Measurements from ENCODE around the gene TREML2.

The TREML2 gene

DNA sequence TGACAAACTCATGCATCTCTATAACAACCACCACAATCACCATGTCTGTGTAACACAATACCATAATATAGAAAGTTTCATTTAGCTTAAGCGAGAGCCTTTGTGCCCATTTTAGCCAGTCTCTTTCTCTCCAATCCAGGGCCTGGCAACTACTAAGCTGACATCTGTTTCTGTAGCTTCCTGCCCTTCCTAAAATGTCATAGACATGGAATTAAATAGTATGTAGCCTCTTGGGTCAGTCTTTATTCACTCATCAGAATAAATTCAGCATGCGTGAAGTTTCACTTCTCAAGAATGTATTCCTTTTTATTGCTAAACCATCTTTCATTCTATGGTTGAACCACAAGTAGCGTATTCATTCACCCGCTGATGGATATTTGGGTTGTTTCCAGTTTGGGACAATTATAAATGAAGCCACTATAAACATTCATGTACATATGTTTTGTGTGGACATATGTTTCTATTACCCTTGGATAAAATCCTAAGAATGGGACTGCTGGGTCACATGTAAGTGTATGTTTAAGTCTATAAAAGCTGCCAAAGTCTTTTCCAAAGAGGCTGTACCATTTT lies 36.3 kb downstream of the TREML2 start:
- 91% methylated on average over 1 of the region's 4 CpGs for WGBS
- no peak overlapping the region for H2BK5ac ChIP-seq (ENCODE audit: low read depth, low read length, poor library complexity, severe bottlenecking)
- H3K18ac ChIP-seq (ENCODE audit: low read depth in 1 of 2, low read length in 2 of 2) = no peak overlapping the region

DNA sequence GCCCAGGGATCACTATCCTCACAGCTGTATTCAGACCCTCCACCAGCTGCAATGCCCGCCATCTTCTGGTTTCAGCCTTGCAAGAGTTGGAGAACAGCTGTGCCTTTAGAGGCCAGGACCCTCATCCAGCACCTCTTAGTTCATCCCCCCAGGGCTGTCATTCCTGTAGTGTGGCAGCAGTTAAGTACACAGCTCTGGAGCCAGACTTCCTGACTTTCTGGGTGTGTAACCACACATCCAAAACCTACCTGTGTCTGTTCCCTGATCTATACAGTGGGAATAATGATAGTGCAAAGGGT lies 37.6 kb downstream of the TREML2 start:
- H2BK12ac ChIP-seq (ENCODE audit: low read length in 2 of 2) = no peak overlapping the region
- no peak for DNase-seq
- no peak overlapping the region for H4K8ac ChIP-seq (ENCODE audit: low read length)
- H3K4ac ChIP-seq (ENCODE audit: low read depth in 1 of 2, low read length in 2 of 2) = no peak overlapping the region
- no peak overlapping the region for H2AK5ac ChIP-seq (ENCODE audit: low read length, severe bottlenecking)
- no peak overlapping the region for H3K9ac ChIP-seq (ENCODE audit: low read length)
- H3K4me3 ChIP-seq (ENCODE audit: insufficient read depth in 1 of 2, low read depth in 1 of 2, low read length in 2 of 2) = no peak overlapping the region
- H2BK15ac ChIP-seq (ENCODE audit: low read depth, poor library complexity, severe bottlenecking) = no peak overlapping the region
- no peak overlapping the region for H3K27ac ChIP-seq (ENCODE audit: low read length, poor library complexity, severe bottlenecking)
- no peak overlapping the region for H3K23ac ChIP-seq (ENCODE audit: low read length in 2 of 2)
- no peak overlapping the region for H2BK5ac ChIP-seq (ENCODE audit: low read depth, low read length, poor library complexity, severe bottlenecking)
- no peak overlapping the region for H3K18ac ChIP-seq (ENCODE audit: low read depth in 1 of 2, low read length in 2 of 2)
- no peak overlapping the region for H2BK120ac ChIP-seq (ENCODE audit: low read depth, low read length)
- no peaks in the 10 kb centered on the region for H3K36me3 ChIP-seq (ENCODE audit: control insufficient read depth in 1 of 2, insufficient read depth in 2 of 2, low read depth in 1 of 2, low read length in 2 of 2)
- H4K91ac ChIP-seq (ENCODE audit: low read length) = no peak overlapping the region
- H3K14ac ChIP-seq (ENCODE audit: low read length in 2 of 2) = no peak overlapping the region
- no peaks in the 10 kb centered on the region for H3K79me1 ChIP-seq (replicated peaks; ENCODE audit: low read length, poor library complexity, severe bottlenecking)
- peaks cover 14 to 28% of the 10 kb centered on the region in 2 experiments for H3K27me3 ChIP-seq (ENCODE audit: control insufficient read depth in 1 of 2, insufficient read depth in 1 of 2, low read length in 2 of 2)
- H2AFZ ChIP-seq (ENCODE audit: low read depth, low read length) = no peak overlapping the region
- H3K4me2 ChIP-seq (ENCODE audit: low read length, poor library complexity, severe bottlenecking) = no peak overlapping the region
- WGBS = 80% methylated on average over 1 of the region's 1 CpG
- H3K9me3 ChIP-seq (ENCODE audit: control insufficient read depth, low read length) = no peaks in the 10 kb centered on the region
- H3K4me1 ChIP-seq (ENCODE audit: control insufficient read depth, insufficient read depth, low read depth, low read length) = peaks cover 2% of the 10 kb centered on the region

More for the DNA sequence above, 36.3 kb downstream of the TREML2 start:
- Histone ChIP-seq H3K14ac (ENCODE audit: low read length in 2 of 2) (no peak overlapping the region), H4K8ac (ENCODE audit: low read length) (no peak overlapping the region), H3K9ac (ENCODE audit: low read length) (no peak overlapping the region), H3K79me1 (replicated peaks; ENCODE audit: low read length, poor library complexity, severe bottlenecking) (no peaks in the 10 kb centered on the region), H3K27ac (ENCODE audit: low read length, poor library complexity, severe bottlenecking) (no peak overlapping the region), H3K4me1 (ENCODE audit: control insufficient read depth, insufficient read depth, low read depth, low read length) (peaks cover 2% of the 10 kb centered on the region), H3K4ac (ENCODE audit: low read depth in 1 of 2, low read length in 2 of 2) (no peak overlapping the region), H2AFZ (ENCODE audit: low read depth, low read length) (no peak overlapping the region), H2BK120ac (ENCODE audit: low read depth, low read length) (no peak overlapping the region), H3K27me3 (ENCODE audit: control insufficient read depth in 1 of 2, insufficient read depth in 1 of 2, low read length in 2 of 2) (peaks cover 14 to 18% of the 10 kb centered on the region in 2 experiments), H2BK15ac (ENCODE audit: low read depth, poor library complexity, severe bottlenecking) (no peak overlapping the region), H3K36me3 (ENCODE audit: control insufficient read depth in 1 of 2, insufficient read depth in 2 of 2, low read depth in 1 of 2, low read length in 2 of 2) (no peaks in the 10 kb centered on the region), H2AK5ac (ENCODE audit: low read length, severe bottlenecking) (no peak overlapping the region), H3K4me3 (ENCODE audit: insufficient read depth in 1 of 2, low read depth in 1 of 2, low read length in 2 of 2) (no peak overlapping the region), H3K9me3 (ENCODE audit: control insufficient read depth, low read length) (no peaks in the 10 kb centered on the region), H3K4me2 (ENCODE audit: low read length, poor library complexity, severe bottlenecking) (no peak overlapping the region), H4K91ac (ENCODE audit: low read length) (no peak overlapping the region), H3K23ac (ENCODE audit: low read length in 2 of 2) (no peak overlapping the region), H2BK12ac (ENCODE audit: low read length in 2 of 2) (no peak overlapping the region)
- no peak for DNase-seq

DNA sequence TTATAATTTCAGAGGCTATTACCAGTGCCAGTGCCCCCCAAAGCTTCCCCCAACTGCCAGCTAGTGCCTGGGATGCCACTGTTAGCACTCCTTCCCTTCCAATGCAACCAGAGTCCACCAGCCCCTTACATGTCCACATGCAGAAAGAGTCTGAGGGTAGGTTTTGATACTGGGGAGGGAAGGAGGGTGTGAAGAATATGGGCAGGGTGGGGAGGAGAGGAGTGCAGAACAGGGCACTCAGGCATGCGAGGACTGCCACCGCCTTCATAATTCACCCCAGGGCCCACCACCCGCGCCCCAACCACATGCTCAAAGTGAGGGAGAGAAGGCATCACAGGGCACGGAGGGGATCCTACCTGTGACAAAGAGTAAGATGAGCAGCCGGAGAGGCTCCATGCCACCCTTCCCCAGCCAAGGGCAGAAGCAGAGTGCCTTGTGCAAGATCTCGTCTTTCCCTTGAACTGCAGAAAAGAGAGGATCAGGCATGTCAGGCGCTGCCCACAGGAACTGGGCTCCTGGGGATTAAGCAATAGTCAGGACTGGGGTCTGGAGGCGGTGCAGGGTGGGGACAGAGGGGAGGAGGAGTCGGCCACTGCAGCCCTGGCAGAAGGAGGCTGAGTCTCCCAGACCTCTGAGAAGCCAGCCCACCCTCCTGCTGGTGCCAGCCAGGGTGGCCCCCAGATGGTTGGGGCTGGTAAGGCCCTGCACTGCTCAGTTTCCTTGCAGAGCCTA lies 38.1 kb downstream of the TREML2 start, which contains the start of gene TREM2:
Gene TREM2 (minus strand): TSS at position 430 of the 732 bp plus-strand sequence. CDS start 34 bp downstream, at position 396.
- H2BK12ac ChIP-seq (ENCODE audit: low read length in 2 of 2) = no peak within 1 kb of the TSS
- no peak within 1 kb of the TSS for H2BK15ac ChIP-seq (ENCODE audit: low read depth, poor library complexity, severe bottlenecking)
- no peak within 1 kb of the TSS for H3K14ac ChIP-seq (ENCODE audit: low read length in 2 of 2)
- no peak within 1 kb of the TSS for H3K23ac ChIP-seq (ENCODE audit: low read length in 2 of 2)
- H2AFZ ChIP-seq (ENCODE audit: low read depth, low read length) = no peak within 1 kb of the TSS
- H3K9me3 ChIP-seq (ENCODE audit: control insufficient read depth, low read length) = no peaks in the 10 kb centered on the region
- no peak within 1 kb of the TSS for H3K4ac ChIP-seq (ENCODE audit: low read depth in 1 of 2, low read length in 2 of 2)
- no peak within 1 kb of the TSS for H3K27ac ChIP-seq (ENCODE audit: low read length, poor library complexity, severe bottlenecking)
- WGBS = 79% methylated on average over 8 of the region's 10 CpGs
- H3K4me1 ChIP-seq (ENCODE audit: control insufficient read depth, insufficient read depth, low read depth, low read length) = peaks cover 2% of the 10 kb centered on the region
- H3K36me3 ChIP-seq (ENCODE audit: control insufficient read depth in 1 of 2, insufficient read depth in 2 of 2, low read depth in 1 of 2, low read length in 2 of 2) = no peaks in the 10 kb centered on the region
- H3K27me3 ChIP-seq (ENCODE audit: control insufficient read depth in 1 of 2, insufficient read depth in 1 of 2, low read length in 2 of 2) = peaks cover 18 to 30% of the 10 kb centered on the region in 2 experiments
- H4K91ac ChIP-seq (ENCODE audit: low read length) = no peak within 1 kb of the TSS
- H3K4me2 ChIP-seq (ENCODE audit: low read length, poor library complexity, severe bottlenecking) = no peak within 1 kb of the TSS
- no peak within 1 kb of the TSS for H3K4me3 ChIP-seq (ENCODE audit: insufficient read depth in 1 of 2, low read depth in 1 of 2, low read length in 2 of 2)
- DNase-seq = no peak
- H3K9ac ChIP-seq (ENCODE audit: low read length) = no peak within 1 kb of the TSS
- no peak within 1 kb of the TSS for H3K18ac ChIP-seq (ENCODE audit: low read depth in 1 of 2, low read length in 2 of 2)
- no peak within 1 kb of the TSS for H2AK5ac ChIP-seq (ENCODE audit: low read length, severe bottlenecking)
- no peak within 1 kb of the TSS for H4K8ac ChIP-seq (ENCODE audit: low read length)
- H3K79me1 ChIP-seq (replicated peaks; ENCODE audit: low read length, poor library complexity, severe bottlenecking) = no peaks in the 10 kb centered on the region
- no peak within 1 kb of the TSS for H2BK5ac ChIP-seq (ENCODE audit: low read depth, low read length, poor library complexity, severe bottlenecking)
- H2BK120ac ChIP-seq (ENCODE audit: low read depth, low read length) = no peak within 1 kb of the TSS

DNA sequence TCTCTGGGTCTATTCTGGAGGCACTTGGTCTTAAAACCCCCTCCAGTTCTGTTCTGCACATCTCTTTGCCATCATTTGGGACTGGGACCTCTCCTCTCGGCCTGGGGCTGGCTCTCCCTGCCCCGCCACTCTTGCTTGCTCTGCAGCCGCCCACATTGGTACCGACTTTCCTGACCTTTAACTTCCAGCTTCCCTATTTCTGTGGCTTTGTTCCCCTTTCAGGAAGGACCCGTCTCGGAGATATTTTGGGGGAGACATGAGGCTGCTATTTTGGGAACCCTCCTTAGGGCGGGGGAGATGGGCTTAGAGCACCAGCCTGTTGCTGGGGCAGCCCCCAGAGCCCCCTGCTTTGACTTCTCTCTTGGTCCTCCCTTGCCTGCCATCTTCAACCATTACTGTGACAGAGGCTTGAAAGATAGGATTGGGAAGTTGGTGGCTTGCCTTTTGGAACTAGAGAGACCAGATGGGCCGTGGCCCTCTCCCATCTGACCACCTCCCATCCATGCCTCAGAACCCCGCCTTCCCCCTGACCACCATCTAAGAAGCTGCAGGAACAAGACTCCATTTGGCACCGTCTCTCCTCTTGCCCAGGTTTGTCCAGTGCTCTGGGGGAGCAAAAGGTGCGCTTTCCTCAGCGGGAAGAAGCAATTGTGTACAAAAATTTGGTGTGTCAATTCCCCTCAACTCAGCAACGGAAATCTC lies 38.9 kb downstream of the TREML2 start:
- no peak overlapping the region for H3K9ac ChIP-seq (ENCODE audit: low read length)
- no peak overlapping the region for H3K27ac ChIP-seq (ENCODE audit: low read length, poor library complexity, severe bottlenecking)
- no peak overlapping the region for H3K4me3 ChIP-seq (ENCODE audit: insufficient read depth in 1 of 2, low read depth in 1 of 2, low read length in 2 of 2)
- no peak overlapping the region for H4K8ac ChIP-seq (ENCODE audit: low read length)
- H3K27me3 ChIP-seq (ENCODE audit: control insufficient read depth in 1 of 2, insufficient read depth in 1 of 2, low read length in 2 of 2) = peaks cover 19 to 29% of the 10 kb centered on the region in 2 experiments
- WGBS = 82% methylated on average over 13 of the region's 13 CpGs
- H4K91ac ChIP-seq (ENCODE audit: low read length) = no peak overlapping the region
- no peaks in the 10 kb centered on the region for H3K9me3 ChIP-seq (ENCODE audit: control insufficient read depth, low read length)
- no peak overlapping the region for H2BK15ac ChIP-seq (ENCODE audit: low read depth, poor library complexity, severe bottlenecking)
- DNase-seq = no peak
- no peaks in the 10 kb centered on the region for H3K36me3 ChIP-seq (ENCODE audit: control insufficient read depth in 1 of 2, insufficient read depth in 2 of 2, low read depth in 1 of 2, low read length in 2 of 2)
- H2AK5ac ChIP-seq (ENCODE audit: low read length, severe bottlenecking) = no peak overlapping the region
- H3K4me1 ChIP-seq (ENCODE audit: control insufficient read depth, insufficient read depth, low read depth, low read length) = peaks cover 2% of the 10 kb centered on the region
- no peak overlapping the region for H2BK120ac ChIP-seq (ENCODE audit: low read depth, low read length)
- no peak overlapping the region for H3K4me2 ChIP-seq (ENCODE audit: low read length, poor library complexity, severe bottlenecking)
- H3K79me1 ChIP-seq (replicated peaks; ENCODE audit: low read length, poor library complexity, severe bottlenecking) = no peaks in the 10 kb centered on the region
- no peak overlapping the region for H3K23ac ChIP-seq (ENCODE audit: low read length in 2 of 2)
- H3K14ac ChIP-seq (ENCODE audit: low read length in 2 of 2) = no peak overlapping the region
- H3K18ac ChIP-seq (ENCODE audit: low read depth in 1 of 2, low read length in 2 of 2) = no peak overlapping the region
- no peak overlapping the region for H2AFZ ChIP-seq (ENCODE audit: low read depth, low read length)
- H2BK12ac ChIP-seq (ENCODE audit: low read length in 2 of 2) = no peak overlapping the region
- H3K4ac ChIP-seq (ENCODE audit: low read depth in 1 of 2, low read length in 2 of 2) = no peak overlapping the region
- no peak overlapping the region for H2BK5ac ChIP-seq (ENCODE audit: low read depth, low read length, poor library complexity, severe bottlenecking)

All from mesenchymal stem cell (in vitro differentiated cells and primary cell).